NCI-H446 treated with DMSO at 0.1 percent for 48 hours (cell line): ENCODE data around the gene TTC28.
A peak's percentile ranks its signal among the peaks of the same experiment; 100 is the strongest.

Experiments used
- DNase-seq: peaks from one replicate; lab custom pipeline; 2025; lab: John Stamatoyannopoulos, UW

The TTC28 gene

GRCh38 chr22:28268850-28269249 is 410.8 kb downstream of the TTC28 start:
- DNase-seq: peak; percentile 81

- peak; percentile 75 for DNase-seq
Measured at GRCh38 chr22:28268171-28268570, 411.5 kb downstream of the TTC28 start.

- no peak for DNase-seq
Measured at GRCh38 chr22:28260619-28261018, 419.0 kb downstream of the TTC28 start.

- no peak for DNase-seq
Measured at GRCh38 chr22:28259774-28260312, 419.8 kb downstream of the TTC28 start.

GRCh38 chr22:28254396-28254795 is 425.2 kb downstream of the TTC28 start:
- DNase-seq: no peak

GRCh38 chr22:28252539-28252938 is 427.1 kb downstream of the TTC28 start:
- DNase-seq: peak; percentile 45

GRCh38 chr22:28250036-28250695 is 429.5 kb downstream of the TTC28 start:
- no peak for DNase-seq

- DNase-seq: no peak
Measured at GRCh38 chr22:28249402-28249801, 430.2 kb downstream of the TTC28 start.

- DNase-seq: peak; percentile 20
Measured at GRCh38 chr22:28247667-28248363, 431.8 kb downstream of the TTC28 start.

GRCh38 chr22:28247136-28247535 is 432.5 kb downstream of the TTC28 start:
- no peak for DNase-seq

GRCh38 chr22:28246397-28246796 is 433.2 kb downstream of the TTC28 start:
- no peak for DNase-seq

GRCh38 chr22:28245579-28246224 is 433.9 kb downstream of the TTC28 start:
- no peak for DNase-seq

GRCh38 chr22:28244757-28245156 is 434.9 kb downstream of the TTC28 start:
- no peak for DNase-seq

GRCh38 chr22:28243539-28243938 is 436.1 kb downstream of the TTC28 start:
- no peak for DNase-seq

- no peak for DNase-seq
Measured at GRCh38 chr22:28241656-28242290, 437.9 kb downstream of the TTC28 start.

- no peak for DNase-seq
Measured at GRCh38 chr22:28239941-28240340, 439.7 kb downstream of the TTC28 start.

- no peak for DNase-seq
Measured at GRCh38 chr22:28237783-28238182, 441.9 kb downstream of the TTC28 start.

GRCh38 chr22:28237112-28237511 is 442.5 kb downstream of the TTC28 start:
- no peak for DNase-seq

- DNase-seq: no peak
Measured at GRCh38 chr22:28232204-28232603, 447.4 kb downstream of the TTC28 start.

GRCh38 chr22:28231441-28231840 is 448.2 kb downstream of the TTC28 start:
- DNase-seq: no peak

GRCh38 chr22:28230671-28231070 is 449.0 kb downstream of the TTC28 start:
- DNase-seq: no peak
